ENCODE results near the gene EPB41L1.

Gene EPB41L1

DNA sequence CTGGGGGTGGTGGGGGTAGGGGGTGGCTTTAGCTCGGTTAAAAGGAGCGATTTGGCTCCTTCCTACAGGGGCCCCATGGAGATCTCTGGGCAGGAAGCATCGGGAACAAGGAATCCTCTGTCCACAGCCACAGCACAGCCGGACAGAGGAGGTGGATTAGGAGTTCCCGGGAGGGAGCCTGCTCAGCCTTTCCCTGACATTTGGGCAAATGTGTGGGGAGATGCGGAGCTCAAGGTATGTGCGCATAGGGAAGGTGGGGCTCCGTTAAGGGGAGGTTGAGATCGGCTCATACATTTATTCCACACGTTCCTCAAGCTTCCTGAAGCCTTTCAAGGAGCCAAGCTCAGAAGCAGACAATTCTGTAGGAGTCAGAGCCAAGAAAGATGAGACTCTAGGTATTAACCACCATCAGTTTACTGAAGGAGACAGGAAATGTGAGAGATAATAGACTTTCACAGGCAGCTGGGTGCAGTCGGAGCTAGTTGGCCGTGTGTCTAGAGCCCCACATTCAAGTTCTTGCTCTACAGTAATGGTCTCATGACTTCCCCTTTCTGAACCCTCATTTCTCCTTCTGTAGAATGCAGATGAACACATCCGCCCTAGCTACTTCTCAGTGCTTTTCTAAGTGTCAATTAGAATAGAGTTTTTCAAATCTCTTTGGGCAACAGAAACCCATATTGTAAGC lies 40.8 kb upstream of the EPB41L1 start:
- TF ChIP-seq POLR2AphosphoS5 (IDR thresholded peaks at IDR 0.05; ENCODE audit: low read depth, low read length) (no peak), TAF1 (IDR thresholded peaks at IDR 0.05; ENCODE audit: borderline replicate concordance, insufficient read depth, low read length) (no peak), SIN3A (IDR thresholded peaks at IDR 0.05; ENCODE audit: borderline replicate concordance, insufficient read depth, low read length) (no peak), FOXP2 (optimal IDR thresholded peaks at IDR 0.05; ENCODE audit: borderline replicate concordance, extremely low read depth, extremely low read length, insufficient read depth) (no peak)
- TF ChIP-seq, protein P1, sequence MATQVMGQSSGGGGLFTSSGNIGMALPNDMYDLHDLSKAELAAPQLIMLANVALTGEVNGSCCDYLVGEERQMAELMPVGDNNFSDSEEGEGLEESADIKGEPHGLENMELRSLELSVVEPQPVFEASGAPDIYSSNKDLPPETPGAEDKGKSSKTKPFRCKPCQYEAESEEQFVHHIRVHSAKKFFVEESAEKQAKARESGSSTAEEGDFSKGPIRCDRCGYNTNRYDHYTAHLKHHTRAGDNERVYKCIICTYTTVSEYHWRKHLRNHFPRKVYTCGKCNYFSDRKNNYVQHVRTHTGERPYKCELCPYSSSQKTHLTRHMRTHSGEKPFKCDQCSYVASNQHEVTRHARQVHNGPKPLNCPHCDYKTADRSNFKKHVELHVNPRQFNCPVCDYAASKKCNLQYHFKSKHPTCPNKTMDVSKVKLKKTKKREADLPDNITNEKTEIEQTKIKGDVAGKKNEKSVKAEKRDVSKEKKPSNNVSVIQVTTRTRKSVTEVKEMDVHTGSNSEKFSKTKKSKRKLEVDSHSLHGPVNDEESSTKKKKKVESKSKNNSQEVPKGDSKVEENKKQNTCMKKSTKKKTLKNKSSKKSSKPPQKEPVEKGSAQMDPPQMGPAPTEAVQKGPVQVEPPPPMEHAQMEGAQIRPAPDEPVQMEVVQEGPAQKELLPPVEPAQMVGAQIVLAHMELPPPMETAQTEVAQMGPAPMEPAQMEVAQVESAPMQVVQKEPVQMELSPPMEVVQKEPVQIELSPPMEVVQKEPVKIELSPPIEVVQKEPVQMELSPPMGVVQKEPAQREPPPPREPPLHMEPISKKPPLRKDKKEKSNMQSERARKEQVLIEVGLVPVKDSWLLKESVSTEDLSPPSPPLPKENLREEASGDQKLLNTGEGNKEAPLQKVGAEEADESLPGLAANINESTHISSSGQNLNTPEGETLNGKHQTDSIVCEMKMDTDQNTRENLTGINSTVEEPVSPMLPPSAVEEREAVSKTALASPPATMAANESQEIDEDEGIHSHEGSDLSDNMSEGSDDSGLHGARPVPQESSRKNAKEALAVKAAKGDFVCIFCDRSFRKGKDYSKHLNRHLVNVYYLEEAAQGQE (IDR thresholded peaks at IDR 0.05; ENCODE audit: insufficient read depth in 1 of 2, low read depth in 2 of 2, low read length in 2 of 2): no peak

DNA sequence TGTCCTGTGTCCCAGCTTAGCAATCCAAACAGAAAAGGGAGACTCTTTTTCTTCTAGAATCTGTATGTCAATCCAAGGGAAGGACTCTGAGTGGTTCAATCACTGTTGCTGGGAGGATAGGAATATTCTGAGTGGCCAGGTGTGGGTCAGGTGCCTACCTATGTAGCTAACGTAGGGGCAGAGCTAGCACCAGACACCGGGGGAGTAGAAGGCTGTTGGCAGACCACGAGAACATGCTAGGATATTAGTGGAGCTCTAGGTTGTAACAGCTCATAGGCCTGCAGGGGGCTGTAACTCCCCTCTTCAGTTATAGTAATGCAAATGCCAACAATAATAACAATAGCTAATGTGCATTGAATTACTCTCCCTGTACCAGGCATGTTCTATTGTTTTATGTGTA lies 39.8 kb upstream of the EPB41L1 start:
- TF ChIP-seq POLR2AphosphoS5 (IDR thresholded peaks at IDR 0.05; ENCODE audit: low read depth, low read length): no peak
- no peak for TF ChIP-seq SIN3A (IDR thresholded peaks at IDR 0.05; ENCODE audit: borderline replicate concordance, insufficient read depth, low read length)
- no peak for TF ChIP-seq TAF1 (IDR thresholded peaks at IDR 0.05; ENCODE audit: borderline replicate concordance, insufficient read depth, low read length)
- TF ChIP-seq FOXP2 (optimal IDR thresholded peaks at IDR 0.05; ENCODE audit: borderline replicate concordance, extremely low read depth, extremely low read length, insufficient read depth): no peak
- TF ChIP-seq, protein P1 (IDR thresholded peaks at IDR 0.05; ENCODE audit: insufficient read depth in 1 of 2, low read depth in 2 of 2, low read length in 2 of 2): no peak

DNA sequence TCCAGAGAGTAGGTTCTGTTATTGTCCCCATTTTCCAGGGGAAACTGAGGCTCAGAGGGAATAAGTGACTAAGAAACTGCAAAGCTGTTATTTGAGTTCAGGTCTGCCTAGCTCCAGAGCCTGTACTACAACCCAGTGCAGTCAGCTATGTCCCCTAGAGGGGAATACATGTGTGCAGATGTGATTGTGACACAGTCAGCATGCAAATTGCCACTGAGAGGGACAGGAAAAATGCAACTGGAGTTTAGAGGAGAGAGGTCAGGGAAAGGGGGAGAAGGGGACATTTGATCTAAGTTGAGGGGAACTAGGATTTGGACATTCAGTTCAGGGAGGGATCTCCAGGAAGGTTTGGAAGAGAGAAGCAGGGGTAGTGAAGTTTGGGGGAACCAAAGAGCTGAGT lies 38.6 kb upstream of the EPB41L1 start:
- no peak for TF ChIP-seq TAF1 (IDR thresholded peaks at IDR 0.05; ENCODE audit: borderline replicate concordance, insufficient read depth, low read length)
- TF ChIP-seq SIN3A (IDR thresholded peaks at IDR 0.05; ENCODE audit: borderline replicate concordance, insufficient read depth, low read length): no peak
- no peak for TF ChIP-seq FOXP2 (optimal IDR thresholded peaks at IDR 0.05; ENCODE audit: borderline replicate concordance, extremely low read depth, extremely low read length, insufficient read depth)
- TF ChIP-seq, protein P1 (IDR thresholded peaks at IDR 0.05; ENCODE audit: insufficient read depth in 1 of 2, low read depth in 2 of 2, low read length in 2 of 2): no peak
- TF ChIP-seq POLR2AphosphoS5 (IDR thresholded peaks at IDR 0.05; ENCODE audit: low read depth, low read length): no peak

DNA sequence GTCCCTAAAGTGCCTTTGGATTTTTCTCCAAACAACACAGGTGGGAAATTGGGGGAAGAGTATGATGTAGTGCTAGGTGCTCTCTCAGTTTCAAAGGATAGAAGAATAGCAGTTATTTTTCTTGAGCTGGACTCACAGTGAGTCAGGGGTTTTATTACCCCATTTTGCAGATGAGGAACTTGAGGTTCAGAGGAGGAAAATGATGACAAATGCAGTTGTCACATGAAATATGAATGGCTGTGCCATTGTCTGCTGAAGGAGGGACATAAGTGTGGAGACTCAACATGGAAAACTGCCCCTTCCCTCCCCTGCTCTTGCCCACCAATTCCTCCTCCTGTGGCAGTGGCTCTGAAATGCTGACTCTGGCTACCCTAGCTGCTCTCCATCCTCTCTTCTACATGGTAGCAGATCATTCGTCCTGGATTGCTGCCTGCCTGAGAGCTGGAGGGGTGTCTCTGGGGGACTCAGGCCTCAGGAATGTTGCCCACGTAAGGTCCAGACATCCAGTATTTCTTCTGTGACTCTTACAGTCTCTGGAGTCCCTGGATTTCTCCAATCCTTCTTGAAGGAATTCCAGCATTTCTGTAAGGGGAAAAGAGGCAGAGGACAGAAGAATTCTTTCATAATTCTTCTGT lies 37.6 kb upstream of the EPB41L1 start:
- TF ChIP-seq, protein P1 (IDR thresholded peaks at IDR 0.05; ENCODE audit: insufficient read depth in 1 of 2, low read depth in 2 of 2, low read length in 2 of 2): no peak
- TF ChIP-seq TAF1 (IDR thresholded peaks at IDR 0.05; ENCODE audit: borderline replicate concordance, insufficient read depth, low read length): no peak

Data from PFSK-1 (cell line).